Activated CD8-positive, alpha-beta memory T cell treated with anti-CD3 and anti-CD28 coated beads for 1 hour (primary cell): ENCODE measurements around the gene MECP2.
A peak's percentile ranks its signal among the peaks of the same experiment; 100 is the strongest.

Experiments used
- DNase-seq, 2 donors: peaks; one replicate each; pipeline ENCODE4 v3.0.0-alpha.2; 2020; ENCODE audit warnings: low read depth in 1 of 2; ENCODE audit errors: extremely low read depth in 1 of 2

MECP2 gene

GRCh38 chrX:154064637-154065435 lies 32.7 kb downstream of the MECP2 start:
- DNase-seq, result no peak

GRCh38 chrX:154063234-154063633 lies 34.3 kb downstream of the MECP2 start:
- no peak for DNase-seq

GRCh38 chrX:154061801-154062200 lies 35.7 kb downstream of the MECP2 start:
- DNase-seq, result no peak

- DNase-seq, result no peak
These were observed 37.7 kb downstream of the MECP2 start for GRCh38 chrX:154059729-154060245.

- no peak for DNase-seq
These were observed 38.3 kb downstream of the MECP2 start for GRCh38 chrX:154059231-154059630.

- DNase-seq, result no peak
These were observed 39.1 kb downstream of the MECP2 start for GRCh38 chrX:154058214-154058997.

GRCh38 chrX:154057791-154058190 lies 39.7 kb downstream of the MECP2 start:
- DNase-seq, result no peak

- DNase-seq, result no peak
These were observed 40.7 kb downstream of the MECP2 start for GRCh38 chrX:154056770-154057241.

GRCh38 chrX:154051201-154051810 lies 46.2 kb downstream of the MECP2 start:
- DNase-seq, result peak; percentile 33 to 47

- DNase-seq, result no peak
These were observed 47.4 kb downstream of the MECP2 start for GRCh38 chrX:154050113-154050495.

GRCh38 chrX:154049209-154050112 lies 48.1 kb downstream of the MECP2 start:
- DNase-seq, result no peak

GRCh38 chrX:154048398-154048797 lies 49.1 kb downstream of the MECP2 start:
- DNase-seq, result no peak

- no peak for DNase-seq
These were observed 50.4 kb downstream of the MECP2 start for GRCh38 chrX:154046940-154047610.

GRCh38 chrX:154046031-154046781 lies 51.3 kb downstream of the MECP2 start:
- DNase-seq, result no peak

- DNase-seq, result no peak
These were observed 53.4 kb downstream of the MECP2 start for GRCh38 chrX:154044091-154044490.

GRCh38 chrX:154043003-154043763 lies 54.3 kb downstream of the MECP2 start:
- no peak for DNase-seq

- DNase-seq, result no peak
These were observed 56.7 kb downstream of the MECP2 start for GRCh38 chrX:154040863-154041262.

GRCh38 chrX:154040307-154040756 lies 57.2 kb downstream of the MECP2 start:
- no peak for DNase-seq
